ENCODE measurements around the gene IZUMO1.
A peak's percentile ranks its signal among the peaks of the same experiment; 100 is the strongest.
"Not testable (repeated sequence)": the region's sequence is repeated elsewhere in the genome, so short reads cannot be mapped to it uniquely, and the experiment has no call there.

Gene IZUMO1

DNA sequence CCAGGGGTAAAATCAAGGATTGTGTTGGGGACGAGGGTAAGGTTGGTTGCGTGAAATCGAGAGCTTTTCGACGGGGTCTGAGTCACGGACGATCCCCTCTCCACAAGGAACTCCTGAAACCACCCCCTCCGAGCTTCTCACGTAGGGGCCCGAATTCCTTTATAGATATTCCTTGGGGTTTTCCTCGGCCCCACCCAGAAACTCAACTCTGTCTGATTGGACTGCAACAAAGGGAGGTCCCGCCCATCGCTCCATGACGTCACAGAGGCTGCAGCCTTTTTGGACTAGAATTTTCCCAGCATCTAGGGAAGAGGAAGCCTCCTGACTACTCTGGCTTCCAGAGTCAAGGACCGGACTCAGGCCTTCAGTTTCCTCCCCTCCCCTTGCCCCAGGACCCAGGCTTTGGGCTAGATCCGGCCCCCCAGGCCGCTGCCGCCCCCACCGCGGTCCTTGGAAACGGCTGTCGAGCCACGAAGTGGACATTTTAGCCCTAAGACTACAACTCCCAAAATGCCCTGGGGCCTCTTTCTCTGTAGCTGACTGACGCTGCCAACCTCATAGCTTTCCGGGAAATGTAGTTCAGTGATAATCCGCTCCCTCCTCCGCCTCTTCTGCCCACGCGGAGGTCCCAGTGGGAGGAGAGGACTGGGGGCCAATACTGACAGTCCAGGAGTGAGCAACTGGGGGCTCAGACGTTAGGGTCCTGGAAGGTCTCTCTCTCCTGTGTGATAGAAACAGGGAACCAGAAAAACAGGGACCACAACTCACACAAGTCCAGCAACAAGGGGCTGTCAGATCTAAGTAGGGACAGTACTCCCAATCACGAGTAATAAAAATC, at the start of gene IZUMO1:
Gene IZUMO1 (minus strand): TSS at position 172 of the 838 bp plus-strand sequence. CDS start 1,050 bp downstream, outside the sequence.
- no peaks in the 10 kb centered on the region for H3K27me3 ChIP-seq (ENCODE audit: low read depth)
- H3K4me1 ChIP-seq, result peaks cover 3% of the 10 kb centered on the region
- H3K36me3 ChIP-seq (replicated peaks), result no peaks in the 10 kb centered on the region; the same call in 1 of the 2 replicates
- DNase-seq (ENCODE audit: low spot score in 2 of 2), result peak in 1 of 2 experiments; percentile 65
- H3K4me3 ChIP-seq, result no peak within 1 kb of the TSS
- H3K9me3 ChIP-seq, result no peaks in the 10 kb centered on the region
- in situ Hi-C loops (cut with MboI; ENCODE audit: low sequenced_read_pairs), result no loop called here

DNA sequence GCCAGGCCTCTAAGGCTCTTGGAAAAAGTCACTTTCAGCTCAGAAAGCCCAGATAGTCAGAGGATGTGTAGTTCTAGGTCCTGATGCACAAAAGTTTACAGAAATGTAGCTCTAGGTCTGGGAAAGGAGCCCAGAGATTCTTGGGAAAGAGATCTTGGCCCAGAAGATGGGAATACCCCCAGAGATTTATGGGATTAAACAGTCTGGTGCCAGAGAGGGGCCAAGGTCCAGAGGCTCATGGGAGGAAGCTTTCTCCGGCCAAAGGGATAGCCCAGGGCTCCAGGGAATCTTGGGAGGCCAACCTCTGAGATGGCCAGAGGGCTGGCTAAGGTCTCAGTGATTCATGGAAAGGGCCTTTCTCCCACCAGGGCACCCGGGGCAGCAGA, 49.0 kb upstream of the IZUMO1 start:
- no peaks in the 10 kb centered on the region for H3K4me1 ChIP-seq
- in situ Hi-C loops (cut with MboI; ENCODE audit: low sequenced_read_pairs), result no loop called here
- H3K36me3 ChIP-seq (replicated peaks), result peaks cover 14% of the 10 kb centered on the region
- no peak for DNase-seq (ENCODE audit: low spot score in 2 of 2)
- H3K27me3 ChIP-seq (ENCODE audit: low read depth), result no peaks in the 10 kb centered on the region
- no peaks in the 10 kb centered on the region for H3K9me3 ChIP-seq
- H3K4me3 ChIP-seq, result no peak overlapping the region

DNA sequence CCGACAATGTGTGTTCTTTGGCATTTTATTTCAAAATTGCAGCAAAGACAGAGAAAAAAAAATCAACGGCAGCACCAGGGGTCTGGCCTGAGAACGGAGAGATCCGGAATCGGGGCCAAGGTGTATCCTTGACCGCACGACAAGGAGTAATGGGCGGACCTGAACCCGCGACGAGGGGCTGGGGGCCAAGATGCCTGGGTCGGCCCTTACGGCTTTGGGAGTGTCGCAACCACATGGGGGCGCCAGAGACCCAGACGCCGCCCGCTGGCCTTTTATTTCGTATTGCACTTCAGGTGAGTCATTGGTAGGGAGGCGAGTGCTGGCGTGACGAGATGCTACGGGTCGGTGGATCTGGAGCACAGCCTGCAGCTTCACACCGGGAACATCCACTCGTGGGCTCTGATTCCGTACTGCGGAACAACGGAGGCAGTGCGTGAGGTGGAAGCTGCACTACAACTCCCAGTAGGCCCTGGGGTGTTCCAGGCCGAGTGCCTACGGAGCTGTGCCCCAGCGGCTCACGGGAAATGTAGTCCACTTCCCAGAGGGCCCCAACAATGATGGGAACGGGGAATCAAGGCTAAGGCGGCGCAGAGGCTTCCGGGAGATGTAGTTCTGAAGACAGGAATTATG, 48.5 kb upstream of the IZUMO1 start:
- DNase-seq (ENCODE audit: low spot score in 2 of 2), result peak in 1 of 2 experiments; percentile 57
- Histone ChIP-seq H3K4me3 (no peak overlapping the region), H3K27me3 (ENCODE audit: low read depth) (no peaks in the 10 kb centered on the region), H3K36me3 (replicated peaks) (peaks cover 14% of the 10 kb centered on the region), H3K4me1 (no peaks in the 10 kb centered on the region), H3K9me3 (no peaks in the 10 kb centered on the region)
- in situ Hi-C loops (cut with MboI; ENCODE audit: low sequenced_read_pairs), result no loop called here

DNA sequence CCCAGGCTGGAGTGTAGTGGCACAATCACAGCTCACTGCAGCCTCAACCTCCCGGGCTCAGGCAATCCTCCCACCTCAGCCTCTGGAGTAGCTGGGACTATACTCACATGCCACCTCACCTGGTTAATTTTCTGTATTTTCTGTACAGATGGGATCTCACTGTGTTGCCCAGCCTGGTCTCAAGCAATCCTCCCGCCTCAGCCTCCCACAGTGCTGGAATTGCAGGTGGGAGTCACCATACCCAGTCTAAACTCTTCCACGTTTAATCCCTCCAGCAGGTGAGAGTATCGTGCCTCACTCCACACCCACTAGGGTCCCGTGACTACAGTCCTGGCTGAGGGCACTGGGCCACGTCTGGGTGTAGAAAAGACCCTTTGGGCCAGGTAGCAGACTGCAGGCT, 47.6 kb upstream of the IZUMO1 start:
- no peaks in the 10 kb centered on the region for H3K4me1 ChIP-seq
- peaks cover 14% of the 10 kb centered on the region for H3K36me3 ChIP-seq (replicated peaks)
- H3K27me3 ChIP-seq (ENCODE audit: low read depth), result no peaks in the 10 kb centered on the region
- no peak for DNase-seq (ENCODE audit: low spot score in 2 of 2)
- in situ Hi-C loops (cut with MboI; ENCODE audit: low sequenced_read_pairs), result loop anchor here (5.0 kb wide), 1 partner anchor 43 kb away; the partner anchor contains the start of gene HSD17B14
- no peak overlapping the region for H3K4me3 ChIP-seq
- no peaks in the 10 kb centered on the region for H3K9me3 ChIP-seq

DNA sequence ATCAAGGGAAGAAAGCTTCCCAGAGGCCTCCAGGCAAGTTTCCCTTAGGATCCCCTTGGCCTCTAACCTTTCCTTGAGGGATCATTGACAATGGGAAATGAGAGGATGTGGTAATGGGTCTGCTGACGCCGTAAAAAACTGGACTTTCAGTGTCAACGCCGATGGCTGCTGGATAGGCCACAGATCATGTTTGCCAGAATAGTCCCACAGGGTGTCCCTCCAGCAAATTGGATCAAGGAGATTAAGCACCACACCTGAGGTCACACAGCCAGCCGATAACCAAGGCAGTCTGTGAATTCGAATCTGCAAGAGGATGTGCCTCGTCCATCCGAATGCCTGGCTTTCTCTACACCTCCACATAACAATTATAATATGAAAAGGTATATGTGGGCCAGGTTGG, 46.6 kb upstream of the IZUMO1 start:
- H3K27me3 ChIP-seq (ENCODE audit: low read depth), result no peaks in the 10 kb centered on the region
- in situ Hi-C loops (cut with MboI; ENCODE audit: low sequenced_read_pairs), result loop anchor here (5.0 kb wide), 1 partner anchor 44 kb away; the partner anchor contains the start of gene HSD17B14

DNA sequence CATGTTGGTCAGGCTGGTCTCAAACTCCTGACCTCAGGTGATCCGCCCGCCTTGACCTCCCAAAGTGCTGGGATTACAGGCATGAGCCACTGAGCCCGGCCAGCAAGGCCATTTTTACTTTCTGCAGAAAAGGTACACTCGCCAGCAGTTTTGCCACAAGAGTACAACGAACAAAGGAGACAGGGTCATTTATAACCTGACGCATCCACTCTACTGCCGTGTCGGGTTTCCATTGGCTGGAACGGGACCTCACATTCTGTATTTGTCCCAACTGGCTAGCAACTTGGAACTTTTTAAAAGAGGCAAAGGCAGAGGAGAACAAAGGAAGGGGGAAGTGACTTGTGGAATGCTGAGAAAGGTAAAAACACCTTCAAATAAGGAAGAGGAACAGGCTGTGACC, 40.6 kb upstream of the IZUMO1 start:
- not testable (repeated sequence) for H3K4me1 ChIP-seq; H3K4me3 ChIP-seq; H3K9me3 ChIP-seq; H3K27me3 ChIP-seq (ENCODE audit: low read depth); H3K36me3 ChIP-seq (replicated peaks); DNase-seq (ENCODE audit: low spot score in 2 of 2)
- in situ Hi-C loops (cut with MboI; ENCODE audit: low sequenced_read_pairs), result loop anchor here (5.0 kb wide), 1 partner anchor 185 kb away; no protein-coding TSS in a partner anchor

More for the DNA sequence above, 46.6 kb upstream of the IZUMO1 start:
- no peaks in the 10 kb centered on the region for H3K4me1 ChIP-seq
- peaks cover 14% of the 10 kb centered on the region for H3K36me3 ChIP-seq (replicated peaks)
- no peak overlapping the region for H3K4me3 ChIP-seq
- no peak for DNase-seq (ENCODE audit: low spot score in 2 of 2)
- H3K9me3 ChIP-seq, result no peaks in the 10 kb centered on the region

DNA sequence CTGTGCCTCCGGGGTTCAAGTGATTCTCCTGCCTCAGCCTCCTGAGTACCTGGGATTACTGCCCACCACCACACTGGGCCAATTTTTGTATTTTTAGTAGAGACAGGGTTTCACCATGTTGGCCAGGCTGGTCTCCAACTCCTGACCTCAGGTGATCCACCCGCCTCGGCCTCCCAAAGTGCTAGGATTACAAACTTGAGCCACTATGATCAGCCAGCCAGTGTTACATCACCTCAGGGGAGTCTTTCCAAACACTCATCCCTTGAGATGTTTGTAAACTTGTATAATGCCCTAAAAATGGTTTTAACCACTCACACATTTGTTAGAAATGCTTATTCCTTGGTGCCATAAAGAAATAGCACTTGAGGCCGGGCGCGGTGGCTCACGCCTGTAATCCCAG, 39.7 kb upstream of the IZUMO1 start:
- not testable (repeated sequence) for H3K27me3 ChIP-seq (ENCODE audit: low read depth); H3K36me3 ChIP-seq (replicated peaks); H3K4me1 ChIP-seq; DNase-seq (ENCODE audit: low spot score in 2 of 2); H3K4me3 ChIP-seq; H3K9me3 ChIP-seq
- in situ Hi-C loops (cut with MboI; ENCODE audit: low sequenced_read_pairs), result loop anchor here (5.0 kb wide), 1 partner anchor 186 kb away; no protein-coding TSS in a partner anchor

DNA sequence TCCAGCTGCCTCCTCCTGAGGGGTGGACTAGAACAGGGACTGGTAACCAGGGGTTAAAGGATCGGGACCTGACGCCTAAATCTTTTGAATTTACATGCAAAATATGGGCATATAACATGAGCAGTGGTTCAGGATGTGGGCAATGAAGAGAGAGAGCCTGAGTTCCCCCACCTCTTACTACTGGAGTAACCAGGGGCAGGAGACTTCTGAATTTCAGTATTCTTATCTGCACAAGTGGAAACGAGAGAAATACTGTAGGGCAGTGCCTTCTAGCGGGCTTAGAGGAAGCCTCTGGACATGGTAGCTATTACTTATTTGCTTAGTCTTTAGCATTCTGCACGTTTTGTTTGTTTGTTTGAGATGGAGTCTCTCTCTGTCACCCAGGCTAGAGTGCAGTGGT, 37.8 kb upstream of the IZUMO1 start:
- Histone ChIP-seq H3K4me3 (no peak overlapping the region), H3K27me3 (ENCODE audit: low read depth) (no peaks in the 10 kb centered on the region), H3K4me1 (no peaks in the 10 kb centered on the region; the same call in 1 of the 2 replicates), H3K36me3 (replicated peaks) (no peaks in the 10 kb centered on the region), H3K9me3 (no peaks in the 10 kb centered on the region)
- in situ Hi-C loops (cut with MboI; ENCODE audit: low sequenced_read_pairs), result no loop called here
- no peak for DNase-seq (ENCODE audit: low spot score in 2 of 2)

DNA sequence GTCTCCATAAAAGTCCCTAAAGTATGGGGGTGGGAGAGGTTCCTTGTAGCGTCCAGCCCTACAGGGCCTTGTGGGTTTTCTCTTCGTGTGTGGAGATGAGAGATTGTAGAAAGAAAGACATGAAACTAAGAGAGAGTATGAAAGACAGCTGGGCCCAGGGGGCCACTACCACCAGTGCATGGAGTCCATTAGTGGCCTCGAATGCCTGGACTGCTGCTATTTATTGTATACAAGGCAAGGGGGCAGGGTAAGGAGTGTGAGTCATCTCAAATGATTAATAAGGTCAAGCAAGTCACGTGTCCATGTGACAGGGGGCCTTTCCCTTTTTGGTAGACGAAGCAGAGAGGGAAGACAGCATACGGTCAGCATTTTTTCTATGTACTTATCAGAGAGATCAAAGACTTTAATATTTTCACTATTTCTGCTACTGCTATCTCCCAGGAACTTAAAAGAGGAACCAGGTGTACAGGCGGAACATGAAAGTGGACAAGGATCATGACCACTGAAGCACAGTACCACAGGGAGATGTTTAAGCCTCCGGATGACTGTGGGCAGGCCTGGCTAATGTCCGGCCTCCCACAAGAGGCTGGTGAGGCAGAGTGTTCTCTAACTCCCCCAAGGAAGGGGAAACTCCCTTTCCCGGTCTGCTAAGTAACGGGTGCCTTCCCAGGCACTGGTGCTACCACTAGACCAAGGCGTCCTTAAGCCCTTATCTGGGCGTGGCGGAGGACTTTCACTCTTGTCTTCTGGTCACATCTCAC, 34.1 kb upstream of the IZUMO1 start:
- Histone ChIP-seq H3K36me3 (replicated peaks) (no peaks in the 10 kb centered on the region), H3K4me3 (no peak overlapping the region), H3K4me1 (no peaks in the 10 kb centered on the region; the same call in 1 of the 2 replicates), H3K27me3 (ENCODE audit: low read depth) (no peaks in the 10 kb centered on the region), H3K9me3 (no peaks in the 10 kb centered on the region)
- no peak for DNase-seq (ENCODE audit: low spot score in 2 of 2)
- in situ Hi-C loops (cut with MboI; ENCODE audit: low sequenced_read_pairs), result no loop called here

DNA sequence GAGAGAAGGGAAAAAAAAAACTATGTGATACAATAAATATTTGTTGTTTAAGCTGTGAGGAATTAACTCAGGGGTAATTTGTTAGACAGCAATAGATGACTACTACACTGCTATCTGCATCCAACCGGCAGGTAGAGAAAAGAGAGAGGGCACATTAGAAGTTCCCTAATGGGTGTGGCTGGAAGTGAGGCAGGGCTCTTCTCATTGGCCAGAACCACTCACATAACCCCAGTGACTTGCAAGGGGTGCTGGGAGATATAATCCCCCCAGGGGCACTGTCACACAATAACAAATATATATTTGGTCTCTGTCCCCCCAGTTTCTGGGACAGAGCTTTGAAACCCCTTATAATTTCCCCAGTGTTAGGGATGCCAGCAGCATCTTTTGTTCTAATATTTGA, 32.9 kb upstream of the IZUMO1 start:
- H3K9me3 ChIP-seq, result no peaks in the 10 kb centered on the region
- DNase-seq (ENCODE audit: low spot score in 2 of 2), result no peak
- no peaks in the 10 kb centered on the region for H3K27me3 ChIP-seq (ENCODE audit: low read depth)
- H3K4me1 ChIP-seq, result no peaks in the 10 kb centered on the region; the same call in 1 of the 2 replicates
- no peaks in the 10 kb centered on the region for H3K36me3 ChIP-seq (replicated peaks)
- in situ Hi-C loops (cut with MboI; ENCODE audit: low sequenced_read_pairs), result no loop called here
- no peak overlapping the region for H3K4me3 ChIP-seq

DNA sequence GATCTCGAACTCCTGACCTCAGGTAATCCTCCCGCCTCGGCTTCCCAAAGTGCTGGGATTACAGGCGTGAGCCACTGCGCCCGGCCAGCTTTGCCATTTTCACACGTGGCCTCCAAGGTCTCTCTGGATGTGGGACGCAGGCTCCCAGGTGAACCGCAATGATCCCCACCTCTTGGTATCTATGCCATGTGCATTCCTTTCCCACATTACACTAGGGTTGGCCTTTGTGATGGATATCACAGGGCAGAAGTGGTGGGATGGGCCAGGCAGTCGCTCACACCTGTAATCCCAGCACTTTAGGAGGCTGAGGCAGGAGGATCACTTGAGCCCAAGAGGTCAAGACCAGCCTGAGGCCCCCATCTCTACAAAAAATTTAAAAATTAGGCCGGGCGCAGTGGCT, 31.0 kb upstream of the IZUMO1 start:
- in situ Hi-C loops (cut with MboI; ENCODE audit: low sequenced_read_pairs), result no loop called here
- no peak for DNase-seq (ENCODE audit: low spot score in 2 of 2)
- H3K9me3 ChIP-seq, result no peaks in the 10 kb centered on the region
- no peaks in the 10 kb centered on the region; the same call in 1 of the 2 replicates for H3K4me1 ChIP-seq
- no peak overlapping the region for H3K4me3 ChIP-seq
- no peaks in the 10 kb centered on the region for H3K36me3 ChIP-seq (replicated peaks)
- no peaks in the 10 kb centered on the region for H3K27me3 ChIP-seq (ENCODE audit: low read depth)

DNA sequence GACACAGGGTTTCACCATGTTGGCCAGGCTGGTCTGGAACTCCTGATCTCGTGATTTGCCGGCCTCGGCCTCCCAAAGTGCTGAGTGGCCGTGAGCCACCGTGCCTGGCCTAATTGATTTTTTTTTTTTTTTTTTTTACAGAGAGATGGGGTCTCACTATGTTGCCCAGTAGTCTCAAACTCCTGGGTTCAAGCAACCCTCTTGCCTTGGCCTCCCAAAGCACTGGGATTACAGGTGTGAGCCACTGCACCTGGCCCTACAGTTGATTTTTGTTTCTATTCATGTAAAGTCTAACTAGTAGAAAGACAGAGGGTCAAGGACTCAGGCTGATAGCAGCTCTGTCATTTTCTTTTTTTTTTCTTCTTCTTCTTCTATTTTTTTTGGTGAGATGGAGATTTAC, 30.4 kb upstream of the IZUMO1 start:
- in situ Hi-C loops (cut with MboI; ENCODE audit: low sequenced_read_pairs), result no loop called here
- H3K4me1 ChIP-seq, result no peaks in the 10 kb centered on the region; the same call in 1 of the 2 replicates
- no peaks in the 10 kb centered on the region for H3K9me3 ChIP-seq
- H3K36me3 ChIP-seq (replicated peaks), result no peaks in the 10 kb centered on the region
- no peaks in the 10 kb centered on the region for H3K27me3 ChIP-seq (ENCODE audit: low read depth)
- no peak overlapping the region for H3K4me3 ChIP-seq
- DNase-seq (ENCODE audit: low spot score in 2 of 2), result no peak

DNA sequence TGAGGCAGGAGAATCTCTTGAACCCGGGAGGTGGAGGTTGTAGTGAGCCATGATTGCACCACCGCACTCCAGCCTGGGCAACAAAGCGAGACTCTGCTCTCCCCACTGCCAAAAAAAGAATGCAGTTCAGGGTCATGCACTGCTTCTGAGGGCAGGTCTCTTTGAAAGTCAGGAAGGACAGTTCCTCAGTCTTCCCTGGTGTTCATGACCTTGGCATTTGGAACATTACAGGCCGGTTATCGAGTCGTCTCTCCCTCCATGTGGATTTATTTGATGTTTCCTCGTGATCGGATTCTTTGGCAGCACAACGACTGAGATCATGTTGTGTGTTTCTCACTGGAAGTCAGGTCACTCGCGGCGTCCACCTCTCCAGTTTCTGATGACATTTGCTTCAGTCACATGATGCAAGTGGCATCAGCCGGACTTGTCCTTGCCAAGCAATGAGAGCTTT, 25.8 kb upstream of the IZUMO1 start:
- no peaks in the 10 kb centered on the region for H3K9me3 ChIP-seq
- no peaks in the 10 kb centered on the region for H3K4me1 ChIP-seq
- DNase-seq (ENCODE audit: low spot score in 2 of 2), result no peak
- H3K36me3 ChIP-seq (replicated peaks), result no peaks in the 10 kb centered on the region
- peaks cover 8% of the 10 kb centered on the region; the same call in 1 of the 2 replicates for H3K27me3 ChIP-seq (ENCODE audit: low read depth)
- in situ Hi-C loops (cut with MboI; ENCODE audit: low sequenced_read_pairs), result no loop called here
- H3K4me3 ChIP-seq, result no peak overlapping the region
